Natural killer cell (primary cell): ENCODE results near the gene RALA. TPM values are rescaled to one million over a fixed set of nuclear protein-coding genes. Genes with fewer than 3 reads are reported as not detected.

Experiments used
- ATAC-seq, 3 donors: fragments of 150-1000 bp in 2 of 3; fragments of 200-7000 bp in 1 of 3; cut with Tn5 transposase; 1 replicate in 1 of 3; 2 replicates in 2 of 3; pipeline ENCODE4 v1.10.0; 2021; ENCODE audit warnings: mild to moderate bottlenecking in 2 of 3, moderate library complexity in 2 of 3
- DNase-seq, 2 donors: peaks; one replicate each; pipeline versions ENCODE4 v3.0.0 to v3.0.0-alpha.2; 2013 to 2021; ENCODE audit warnings: mixed read lengths in 1 of 2
- H3K27ac ChIP-seq: one replicate; pipeline ENCODE4 v1.5.1; 2013; ENCODE audit warnings: mild to moderate bottlenecking, low read length
- H3K27me3 ChIP-seq: one replicate; pipeline ENCODE4 v1.6.1; 2013; ENCODE audit warnings: low read length; ENCODE audit not compliant: control insufficient read depth, insufficient read depth
- H3K36me3 ChIP-seq: one replicate; pipeline ENCODE4 v1.6.1; 2013; ENCODE audit warnings: low read length; ENCODE audit not compliant: control insufficient read depth, insufficient read depth
- H3K4me1 ChIP-seq: one replicate; pipeline ENCODE4 v1.6.1; 2013; ENCODE audit warnings: low read length; ENCODE audit not compliant: control insufficient read depth, insufficient read depth
- H3K4me3 ChIP-seq: one replicate; pipeline ENCODE4 v1.5.1; 2013; ENCODE audit warnings: low read length
- H3K9me3 ChIP-seq: one replicate; pipeline ENCODE4 v1.6.1; 2013; ENCODE audit warnings: low read length; ENCODE audit not compliant: control insufficient read depth, insufficient read depth
- H3K27ac Mint-ChIP-seq, 2 donors: one replicate each; pipeline ENCODE4 v1.8.0; 2022; ENCODE audit warnings: mild to moderate bottlenecking in 2 of 2, mixed read lengths in 2 of 2, moderate library complexity in 1 of 2
- H3K27me3 Mint-ChIP-seq, 2 donors: one replicate each; pipeline ENCODE4 v1.8.0; 2022; ENCODE audit warnings: low read depth in 2 of 2, mixed read lengths in 2 of 2
- H3K36me3 Mint-ChIP-seq: one replicate; pipeline ENCODE4 v1.8.0; 2022; ENCODE audit warnings: mixed read lengths
- H3K4me1 Mint-ChIP-seq, 2 donors: one replicate each; pipeline ENCODE4 v1.8.0; 2022; ENCODE audit warnings: mixed read lengths in 2 of 2
- H3K4me3 Mint-ChIP-seq: one replicate; pipeline ENCODE4 v1.8.0; 2022; ENCODE audit warnings: mild to moderate bottlenecking, moderate library complexity, mixed read lengths
- H3K9me3 Mint-ChIP-seq, 2 donors: one replicate each; pipeline ENCODE4 v1.8.0; 2022; ENCODE audit warnings: mixed read lengths in 2 of 2
- CTCF ChIP-seq: fragments of 200-600 bp; IDR thresholded peaks from one replicate; pipeline ENCODE4 v1.8.0; 2022; ENCODE audit warnings: antibody characterized with exemption
- WGBS: methylation state at CpG from one replicate; pipeline ENCODE4 v1.1.7; 2013; ENCODE audit warnings: missing lambda C conversion rate; ENCODE audit not compliant: insufficient coverage; 5-methylcytosine and 5-hydroxymethylcytosine counted together
- intact Hi-C: fragments of 100-400 bp; cut with micrococcal nuclease; formaldehyde crosslinking; loops from one replicate; pipeline ENCODE4 v1.14.2; 2022
- total RNA-seq, 4 donors: library from RNA; stranded (reverse); fragments of 120-200 nt in 1 of 4; gene quantifications; one replicate each; pipeline versions ENCODE4 v1.2.3 to v1.2.4, GENCODE V29; 2013 to 2022

RALA gene
- total RNA-seq, 3 donors from 2014 or later (not counting 1 experiment from before 2014, with no cell fraction given) = 10.2 to 22.0 (median 16.8) TPM

- intact Hi-C loops = no loop called here
- peaks cover 6% of the 10 kb centered on the region for H3K36me3 Mint-ChIP-seq
- no peak for TF ChIP-seq CTCF
- peaks cover 3% of the 10 kb centered on the region for H3K9me3 ChIP-seq
- no peak overlapping the region for H3K4me3 ChIP-seq
- ATAC-seq (no peak), DNase-seq (no peak)
- no peaks in the 10 kb centered on the region for H3K9me3 Mint-ChIP-seq
- H3K4me1 Mint-ChIP-seq = peaks cover 12 to 23% of the 10 kb centered on the region in 2 donors
- no peaks in the 10 kb centered on the region for H3K36me3 ChIP-seq
- H3K4me1 ChIP-seq = no peaks in the 10 kb centered on the region
- no peak overlapping the region for H3K4me3 Mint-ChIP-seq
- H3K27ac Mint-ChIP-seq = no peak overlapping the region
- no peak overlapping the region for H3K27ac ChIP-seq
- H3K27me3 ChIP-seq = no peaks in the 10 kb centered on the region
- H3K27me3 Mint-ChIP-seq = no peaks in the 10 kb centered on the region
Observed at GRCh38 chr7:39672176-39672575, 48.8 kb downstream of the RALA start.

GRCh38 chr7:39673868-39674267, 50.5 kb downstream of the RALA start:
- Histone ChIP-seq H3K27ac (no peak overlapping the region), H3K4me3 (no peak overlapping the region), H3K27me3 (no peaks in the 10 kb centered on the region), H3K9me3 (peaks cover 3% of the 10 kb centered on the region), H3K36me3 (no peaks in the 10 kb centered on the region), H3K4me1 (no peaks in the 10 kb centered on the region)
- DNase-seq = no peak
- 87% methylated on average over 1 of the region's 3 CpGs for WGBS
- no peaks in the 10 kb centered on the region for H3K9me3 Mint-ChIP-seq
- no peak for TF ChIP-seq CTCF
- peaks cover 5 to 15% of the 10 kb centered on the region in 2 donors for H3K4me1 Mint-ChIP-seq
- no peaks in the 10 kb centered on the region for H3K27me3 Mint-ChIP-seq
- H3K4me3 Mint-ChIP-seq = no peak overlapping the region
- intact Hi-C loops = no loop called here
- H3K36me3 Mint-ChIP-seq = peaks cover 6% of the 10 kb centered on the region
- no peak overlapping the region for H3K27ac Mint-ChIP-seq
- ATAC-seq = no peak

GRCh38 chr7:39674406-39674805, 51.0 kb downstream of the RALA start:
- ATAC-seq (no peak), DNase-seq (no peak)
- no peak overlapping the region for H3K27ac Mint-ChIP-seq
- Histone ChIP-seq H3K4me1 (no peaks in the 10 kb centered on the region), H3K27ac (no peak overlapping the region), H3K9me3 (peaks cover 3% of the 10 kb centered on the region), H3K36me3 (no peaks in the 10 kb centered on the region), H3K4me3 (no peak overlapping the region), H3K27me3 (no peaks in the 10 kb centered on the region)
- H3K4me3 Mint-ChIP-seq = no peak overlapping the region
- no peaks in the 10 kb centered on the region for H3K9me3 Mint-ChIP-seq
- TF ChIP-seq CTCF = no peak
- peaks cover 5 to 15% of the 10 kb centered on the region in 2 donors for H3K4me1 Mint-ChIP-seq
- no peaks in the 10 kb centered on the region for H3K27me3 Mint-ChIP-seq
- peaks cover 6% of the 10 kb centered on the region for H3K36me3 Mint-ChIP-seq
- no CpG with 5 or more reads among the region's 1 CpG for WGBS
- intact Hi-C loops = no loop called here

GRCh38 chr7:39676346-39676745, 53.0 kb downstream of the RALA start:
- TF ChIP-seq CTCF = no peak

More at GRCh38 chr7:39676346-39676745, 53.0 kb downstream of the RALA start:
- no peak overlapping the region for H3K4me3 ChIP-seq
- Mint-ChIP-seq H3K4me1 (peaks cover under 1 to 14% of the 10 kb centered on the region in 2 donors), H3K27ac (no peak overlapping the region), H3K9me3 (no peaks in the 10 kb centered on the region), H3K4me3 (no peak overlapping the region), H3K36me3 (peaks cover 6% of the 10 kb centered on the region), H3K27me3 (no peaks in the 10 kb centered on the region)
- no peak for ATAC-seq
- H3K9me3 ChIP-seq = peaks cover 3% of the 10 kb centered on the region
- no peak for DNase-seq
- H3K27ac ChIP-seq = no peak overlapping the region
- H3K27me3 ChIP-seq = no peaks in the 10 kb centered on the region
- H3K4me1 ChIP-seq = no peaks in the 10 kb centered on the region
- intact Hi-C loops = no loop called here
- 96% methylated on average over 1 of the region's 2 CpGs for WGBS
- no peaks in the 10 kb centered on the region for H3K36me3 ChIP-seq
